HepG2 (cell line): ENCODE measurements around the gene RAP2C. TPM values are rescaled to one million over a fixed set of nuclear protein-coding genes. Genes with fewer than 3 reads are reported as not detected.

Experiments used
- ATAC-seq: fragments of 200-7000 bp; cut with Tn5 transposase; 3 replicates; pipeline ENCODE4 v1.9.1; 2020; ENCODE audit warnings: mild to moderate bottlenecking, moderate library complexity
- BruUV-seq: library from RNA; stranded (reverse); fragments of 400-500 nt; replicated peaks from 2 replicates; lab custom pipeline; 2021; lab: Mats Ljungman, UMichigan
- CTCF ChIA-PET: fragments of 300-600 bp; formaldehyde crosslinking; extraction: SDS; loops from one replicate; lab custom pipeline; 2021; ENCODE audit warnings: low total read pairs, inconsistent platforms, low intra/inter-chr PET ratio; lab: Yijun Ruan, JAX
- POLR2A ChIA-PET: fragments of 350-600 bp; sonication (Branson Sonifier 250); formaldehyde crosslinking; loops from one replicate; lab custom pipeline; 2020; ENCODE audit warnings: antibody characterized with exemption, inconsistent platforms; lab: Yijun Ruan, JAX
- DNase-seq: peaks from one replicate; pipeline ENCODE4 v3.0.0-alpha.2; 2015; ENCODE audit warnings: low spot score
- FAIRE-seq: peaks from 3 replicates; lab custom pipeline; 2011; peaks lifted over from hg19 to GRCh38; lab: Jason Lieb, UNC
- H2AFZ ChIP-seq: one replicate; pipeline ENCODE4 v1.6.1; 2011; ENCODE audit warnings: low read length, inconsistent platforms
- H3K27ac ChIP-seq: fragments of 300-600 bp; 3 replicates; pipeline ENCODE4 v1.8.0; 2011; ENCODE audit warnings: mixed run types, mild to moderate bottlenecking, mixed read lengths, low read length, inconsistent platforms; ENCODE audit not compliant: insufficient read depth; ENCODE audit errors: extremely low read length
- H3K27me3 ChIP-seq, 2 experiments: fragments of 200-600 bp in 1 of 2; 2 replicates in 1 of 2; 3 replicates in 1 of 2; pipeline versions ENCODE4 v1.6.0 to v1.8.0; 2011; ENCODE audit warnings: low read length in 2 of 2, mild to moderate bottlenecking in 2 of 2, moderate library complexity in 2 of 2, inconsistent platforms in 1 of 2; ENCODE audit not compliant: insufficient read depth in 2 of 2, control insufficient read depth in 1 of 2
- H3K36me3 ChIP-seq, 2 experiments: fragments of 200-600 bp in 1 of 2; replicated peaks in 1 of 2; 2 replicates in 1 of 2; 3 replicates in 1 of 2; pipeline versions ENCODE4 v1.5.1 to v1.8.0; 2011; ENCODE audit warnings: low read length in 2 of 2, inconsistent platforms in 1 of 2; ENCODE audit not compliant: insufficient read depth in 2 of 2, control insufficient read depth in 1 of 2
- H3K4me1 ChIP-seq: 2 replicates; pipeline ENCODE4 v1.5.1; 2012; ENCODE audit warnings: low read length, inconsistent platforms; ENCODE audit not compliant: insufficient read depth
- H3K4me2 ChIP-seq: 2 replicates; pipeline ENCODE4 v1.6.0; 2011; ENCODE audit warnings: low read depth, low read length, inconsistent platforms
- H3K4me3 ChIP-seq, 3 experiments: fragments of 200-600 bp in 1 of 3; sonication (generic), shearing (Covaris generic) in 1 of 3; replicated peaks in 1 of 3; 2 replicates each; pipeline ENCODE4 v1.5.1; 2011 to 2016; ENCODE audit warnings: low read length in 3 of 3, inconsistent platforms in 2 of 3, low read depth in 2 of 3, mild to moderate bottlenecking in 2 of 3, control low read depth in 1 of 3, mixed read lengths in 1 of 3; ENCODE audit not compliant: insufficient read depth in 1 of 3
- H3K79me2 ChIP-seq: one replicate; pipeline ENCODE4 v1.6.1; 2011; ENCODE audit warnings: low read length, inconsistent platforms; ENCODE audit not compliant: insufficient read depth
- H3K9ac ChIP-seq: 2 replicates; pipeline ENCODE4 v1.6.0; 2011; ENCODE audit warnings: mild to moderate bottlenecking, low read depth, low read length, inconsistent platforms; ENCODE audit not compliant: insufficient read depth
- H3K9me3 ChIP-seq: 2 replicates; pipeline ENCODE4 v1.5.1; 2012; ENCODE audit warnings: mild to moderate bottlenecking, low read length
- H4K20me1 ChIP-seq: 2 replicates; pipeline ENCODE4 v1.6.0; 2011; ENCODE audit warnings: inconsistent platforms, mild to moderate bottlenecking, low read length, moderate library complexity; ENCODE audit not compliant: insufficient read depth
- CTCF ChIP-seq: sonication (generic); formaldehyde crosslinking; IDR thresholded peaks from 2 replicates; pipeline ENCODE4 v1.5.0; 2020; ENCODE audit warnings: mild to moderate bottlenecking, missing genetic modification reagents, moderate library complexity
- FOXK1 ChIP-seq: sonication (generic); formaldehyde crosslinking; IDR thresholded peaks from 2 replicates; pipeline ENCODE4 v1.4.0; 2020; ENCODE audit warnings: low read depth, missing genetic modification reagents, borderline replicate concordance
- HNF4A ChIP-seq: sonication (generic); formaldehyde crosslinking; IDR thresholded peaks from 2 replicates; pipeline ENCODE4 v1.4.0; 2020; ENCODE audit warnings: missing genetic modification reagents
- HNF4G ChIP-seq, 2 experiments: sonication (generic) in 1 of 2; formaldehyde crosslinking in 1 of 2; IDR thresholded peaks; 2 replicates each; pipeline versions ENCODE4 v1.4.0 to v1.6.1; 2011 to 2020; ENCODE audit warnings: borderline replicate concordance in 2 of 2, low read depth in 2 of 2, mild to moderate bottlenecking in 2 of 2, low read length in 1 of 2, missing genetic modification reagents in 1 of 2, moderate library complexity in 1 of 2
- KDM1A ChIP-seq: IDR thresholded peaks from 2 replicates; pipeline ENCODE4 v1.6.1; 2016; ENCODE audit warnings: missing compliant biosample characterization
- NFE2L2 ChIP-seq: fragments of 150-350 bp; IDR thresholded peaks from 2 replicates; pipeline ENCODE4 v1.6.1; 2014; ENCODE audit warnings: low read length
- POLR2A ChIP-seq, 2 experiments: IDR thresholded peaks; 2 replicates each; pipeline ENCODE4 v1.6.1; 2011; ENCODE audit warnings: low read depth in 2 of 2, low read length in 2 of 2, mild to moderate bottlenecking in 1 of 2, moderate library complexity in 1 of 2; ENCODE audit not compliant: insufficient read depth in 1 of 2
- SMC3 ChIP-seq: IDR thresholded peaks from 2 replicates; pipeline ENCODE4 v1.6.1; 2011; ENCODE audit warnings: low read length, improper control_type of control experiment
- STAG1 ChIP-seq: sonication (generic); formaldehyde crosslinking; IDR thresholded peaks from 2 replicates; pipeline ENCODE4 v1.4.0; 2020; ENCODE audit warnings: missing genetic modification reagents
- ZFP36L2 ChIP-seq: sonication (generic); formaldehyde crosslinking; IDR thresholded peaks from 2 replicates; pipeline ENCODE4 v1.4.0; 2020; ENCODE audit warnings: missing genetic modification reagents
- ZNF160 ChIP-seq: sonication (generic); formaldehyde crosslinking; IDR thresholded peaks from 2 replicates; pipeline ENCODE4 v1.8.0; 2022; ENCODE audit warnings: mild to moderate bottlenecking, inconsistent platforms, missing genetic modification reagents
- ZNF281 ChIP-seq: sonication (generic); formaldehyde crosslinking; IDR thresholded peaks from 2 replicates; pipeline ENCODE4 v1.4.0; 2020; ENCODE audit warnings: missing genetic modification reagents, borderline replicate concordance
- WGBS: methylation state at CpG from one replicate; pipeline ENCODE4 v1.1.6; 2017; ENCODE audit warnings: low lambda C conversion rate; 5-methylcytosine and 5-hydroxymethylcytosine counted together
- in situ Hi-C: cut with HindIII; loops from 2 replicates; pipeline ENCODE4 v1.10.0; 2017; ENCODE audit warnings: low pct_unique_long_range_greater_than_20kb; ENCODE audit not compliant: extremely low pct_ligation_motif_present
- intact Hi-C: fragments of 100-400 bp; cut with micrococcal nuclease; formaldehyde crosslinking; loops from one replicate; pipeline ENCODE4 v1.10.0; 2022; ENCODE audit not compliant: unreplicated experiment
- polyA plus RNA-seq, 8 experiments: library from polyadenylated mRNA; depleted of rRNA in 3 of 8; stranded (reverse) in 7 of 8; unstranded in 1 of 8; fragments of >200 nt; fragmentation: Illumina TruSeq in 4 of 8; extraction: Trizol in 4 of 8; gene quantifications; 2 replicates each; pipeline versions ENCODE4 v1.2.1 to v1.2.3, GENCODE V29; 2011 to 2016; ENCODE audit warnings: low read depth in 4 of 8, missing spikeins in 1 of 8, mixed read lengths in 1 of 8; ENCODE audit not compliant: insufficient read depth in 1 of 8
- total RNA-seq, 5 experiments: library from RNA; depleted of rRNA; stranded (reverse); fragments of >200 nt; fragmentation: Illumina TruSeq; extraction: Trizol; gene quantifications; 2 replicates each; pipeline ENCODE4 v1.2.3, GENCODE V29; 2016; ENCODE audit warnings: low read depth in 1 of 5
- TF ChIP-seq, protein P1 (sequence below): sonication (generic); formaldehyde crosslinking; IDR thresholded peaks from 2 replicates; pipeline ENCODE4 v1.4.0; 2020; ENCODE audit warnings: missing genetic modification reagents
- TF ChIP-seq, protein P2 (sequence below): sonication (generic); formaldehyde crosslinking; IDR thresholded peaks from 2 replicates; pipeline ENCODE4 v1.4.0; 2020; ENCODE audit warnings: mild to moderate bottlenecking, missing genetic modification reagents

Gene RAP2C
- total and polyA plus RNA-seq, 2 of the 13 experiments (the other 11 are each of a cell fraction or from before 2014, with no cell fraction given): 8.0 to 28.5 TPM

- intact Hi-C loops: no loop called here
- CTCF ChIA-PET: no interaction called here
Measured at GRCh38 chrX:132171478-132171877, 47.8 kb downstream of the RAP2C start.

More at GRCh38 chrX:132171478-132171877, 47.8 kb downstream of the RAP2C start:
- H3K4me2 ChIP-seq: no peak overlapping the region
- TF ChIP-seq STAG1: peak; percentile 59
- TF ChIP-seq, protein P1, sequence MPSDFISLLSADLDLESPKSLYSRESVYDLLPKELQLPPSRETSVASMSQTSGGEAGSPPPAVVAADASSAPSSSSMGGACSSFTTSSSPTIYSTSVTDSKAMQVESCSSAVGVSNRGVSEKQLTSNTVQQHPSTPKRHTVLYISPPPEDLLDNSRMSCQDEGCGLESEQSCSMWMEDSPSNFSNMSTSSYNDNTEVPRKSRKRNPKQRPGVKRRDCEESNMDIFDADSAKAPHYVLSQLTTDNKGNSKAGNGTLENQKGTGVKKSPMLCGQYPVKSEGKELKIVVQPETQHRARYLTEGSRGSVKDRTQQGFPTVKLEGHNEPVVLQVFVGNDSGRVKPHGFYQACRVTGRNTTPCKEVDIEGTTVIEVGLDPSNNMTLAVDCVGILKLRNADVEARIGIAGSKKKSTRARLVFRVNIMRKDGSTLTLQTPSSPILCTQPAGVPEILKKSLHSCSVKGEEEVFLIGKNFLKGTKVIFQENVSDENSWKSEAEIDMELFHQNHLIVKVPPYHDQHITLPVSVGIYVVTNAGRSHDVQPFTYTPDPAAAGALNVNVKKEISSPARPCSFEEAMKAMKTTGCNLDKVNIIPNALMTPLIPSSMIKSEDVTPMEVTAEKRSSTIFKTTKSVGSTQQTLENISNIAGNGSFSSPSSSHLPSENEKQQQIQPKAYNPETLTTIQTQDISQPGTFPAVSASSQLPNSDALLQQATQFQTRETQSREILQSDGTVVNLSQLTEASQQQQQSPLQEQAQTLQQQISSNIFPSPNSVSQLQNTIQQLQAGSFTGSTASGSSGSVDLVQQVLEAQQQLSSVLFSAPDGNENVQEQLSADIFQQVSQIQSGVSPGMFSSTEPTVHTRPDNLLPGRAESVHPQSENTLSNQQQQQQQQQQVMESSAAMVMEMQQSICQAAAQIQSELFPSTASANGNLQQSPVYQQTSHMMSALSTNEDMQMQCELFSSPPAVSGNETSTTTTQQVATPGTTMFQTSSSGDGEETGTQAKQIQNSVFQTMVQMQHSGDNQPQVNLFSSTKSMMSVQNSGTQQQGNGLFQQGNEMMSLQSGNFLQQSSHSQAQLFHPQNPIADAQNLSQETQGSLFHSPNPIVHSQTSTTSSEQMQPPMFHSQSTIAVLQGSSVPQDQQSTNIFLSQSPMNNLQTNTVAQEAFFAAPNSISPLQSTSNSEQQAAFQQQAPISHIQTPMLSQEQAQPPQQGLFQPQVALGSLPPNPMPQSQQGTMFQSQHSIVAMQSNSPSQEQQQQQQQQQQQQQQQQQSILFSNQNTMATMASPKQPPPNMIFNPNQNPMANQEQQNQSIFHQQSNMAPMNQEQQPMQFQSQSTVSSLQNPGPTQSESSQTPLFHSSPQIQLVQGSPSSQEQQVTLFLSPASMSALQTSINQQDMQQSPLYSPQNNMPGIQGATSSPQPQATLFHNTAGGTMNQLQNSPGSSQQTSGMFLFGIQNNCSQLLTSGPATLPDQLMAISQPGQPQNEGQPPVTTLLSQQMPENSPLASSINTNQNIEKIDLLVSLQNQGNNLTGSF (CRISPR knock-in tag): no peak
- TF ChIP-seq ZNF160 (CRISPR knock-in tag): no peak
- peak; percentile 76; the same call in 1 of the 2 replicates for TF ChIP-seq NFE2L2
- no peak for TF ChIP-seq ZFP36L2 (CRISPR knock-in tag)
- TF ChIP-seq POLR2A (IDR thresholded peaks at IDR 0.05; ENCODE audit: insufficient read depth in 1 of 2, low read depth in 2 of 2, low read length in 2 of 2): no peak
- TF ChIP-seq FOXK1 (CRISPR knock-in tag): no peak
- no peak for TF ChIP-seq ZNF281 (CRISPR knock-in tag)
- TF ChIP-seq KDM1A (CRISPR knock-in tag): no peak
- TF ChIP-seq, protein P2, sequence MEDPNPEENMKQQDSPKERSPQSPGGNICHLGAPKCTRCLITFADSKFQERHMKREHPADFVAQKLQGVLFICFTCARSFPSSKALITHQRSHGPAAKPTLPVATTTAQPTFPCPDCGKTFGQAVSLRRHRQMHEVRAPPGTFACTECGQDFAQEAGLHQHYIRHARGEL (CRISPR knock-in tag): peak; percentile 97; the same call in 1 of the 2 replicates
- 0 out of 2 replicates have a peak, but pooled peaks have one; percentile 19 for TF ChIP-seq HNF4G (IDR thresholded peaks at IDR 0.05; ENCODE audit: borderline replicate concordance, low read depth, low read length)
- TF ChIP-seq HNF4G (CRISPR knock-in tag; IDR thresholded peaks at IDR 0.05; ENCODE audit: borderline replicate concordance, low read depth): no peak
- 0 out of 2 replicates have a peak, but pooled peaks have one; percentile 21 for TF ChIP-seq HNF4A (CRISPR knock-in tag)
- peak; percentile 62 for TF ChIP-seq CTCF (CRISPR knock-in tag)
- peak; percentile 61; the same call in 1 of the 2 replicates for TF ChIP-seq SMC3
- no peaks in the 10 kb centered on the region for H3K36me3 ChIP-seq
- DNase-seq (peak; percentile 33), FAIRE-seq (peak; percentile 73), ATAC-seq (peak; percentile 76)
- no peak overlapping the region for H3K27ac ChIP-seq
- 0% methylated on average over 3 of the region's 3 CpGs for WGBS
- no peaks in the 10 kb centered on the region for H3K9me3 ChIP-seq
- POLR2A ChIA-PET: no interaction called here
- H3K27me3 ChIP-seq: no peaks in the 10 kb centered on the region
- no peak overlapping the region for H2AFZ ChIP-seq
- BruUV-seq: no TSS peak
- no peaks in the 10 kb centered on the region for H4K20me1 ChIP-seq
- H3K4me3 ChIP-seq: no peak overlapping the region
- no peaks in the 10 kb centered on the region for H3K79me2 ChIP-seq
- peaks cover 27% of the 10 kb centered on the region for H3K4me1 ChIP-seq
- no peak overlapping the region for H3K9ac ChIP-seq
- in situ Hi-C loops: no loop called here
